SH-SY5Y (cell line): ENCODE results near the gene UBAC2.

ENCODE experiments used
- GATA2 ChIP-seq: IDR thresholded peaks from 2 replicates; pipeline ENCODE4 v1.6.1; 2011; ENCODE audit warnings: mild to moderate bottlenecking, low read depth, low read length
- GATA3 ChIP-seq: IDR thresholded peaks from 2 replicates; pipeline ENCODE4 v1.6.1; 2011; ENCODE audit warnings: low read depth, mild to moderate bottlenecking, low read length, moderate library complexity

GRCh38 chr13:99214232-99214631 lies 13.6 kb downstream of the UBAC2 start:
- no peak for TF ChIP-seq GATA3
- TF ChIP-seq GATA2 = no peak
